IMR-90 (cell line): Measurements from ENCODE around the gene PTH2. TPM values are rescaled to one million over a fixed set of nuclear protein-coding genes. Genes with fewer than 3 reads are reported as not detected.

Source experiments
- ATAC-seq: fragments of 200-7000 bp; cut with Tn5 transposase; 2 replicates; pipeline ENCODE4 v1.9.1; 2020; ENCODE audit warnings: low read depth, mild to moderate bottlenecking, moderate library complexity
- BruUV-seq: library from RNA; stranded (reverse); fragments of 400-500 nt; replicated peaks from 2 replicates; lab custom pipeline; 2021; lab: Mats Ljungman, UMichigan
- CTCF ChIA-PET: fragments of 300-600 bp; formaldehyde crosslinking; extraction: SDS; loops from one replicate; lab custom pipeline; 2021; ENCODE audit warnings: antibody characterized with exemption; lab: Yijun Ruan, JAX
- POLR2A ChIA-PET: fragments of 300-600 bp; sonication (Branson Sonifier 250); formaldehyde crosslinking; loops from one replicate; lab custom pipeline; 2022; ENCODE audit warnings: antibody characterized with exemption; ENCODE audit not compliant: unreplicated experiment; lab: Charles Lee
- DNase-seq: peaks from one replicate; pipeline ENCODE4 v3.0.0; 2013
- H2AFZ ChIP-seq: replicated peaks from 2 replicates; pipeline ENCODE3; 2013; ENCODE audit warnings: low read length, mild to moderate bottlenecking; ENCODE audit not compliant: poor library complexity
- H2AK5ac ChIP-seq: 2 replicates; pipeline ENCODE4 v1.6.1; 2013; ENCODE audit warnings: low read depth, low read length, inconsistent platforms
- H2AK9ac ChIP-seq: replicated peaks from 2 replicates; pipeline ENCODE3; 2013; ENCODE audit warnings: mild to moderate bottlenecking, low read depth, low read length, moderate library complexity; ENCODE audit not compliant: poor library complexity
- H2BK120ac ChIP-seq: 2 replicates; pipeline ENCODE4 v1.6.1; 2013; ENCODE audit warnings: low read depth, low read length, inconsistent platforms
- H2BK15ac ChIP-seq: 3 replicates; pipeline ENCODE4 v1.6.1; 2013; ENCODE audit warnings: low read depth, low read length, inconsistent platforms
- H2BK20ac ChIP-seq: 2 replicates; pipeline ENCODE4 v1.6.1; 2013; ENCODE audit warnings: low read depth, mild to moderate bottlenecking, inconsistent platforms, low read length, moderate library complexity
- H2BK5ac ChIP-seq: 2 replicates; pipeline ENCODE4 v1.6.1; 2013; ENCODE audit warnings: mild to moderate bottlenecking, low read depth, low read length, inconsistent platforms; ENCODE audit not compliant: poor library complexity, severe bottlenecking
- H3K14ac ChIP-seq: replicated peaks from 2 replicates; pipeline ENCODE4 v1.6.1; 2013; ENCODE audit warnings: low read depth, low read length, inconsistent platforms
- H3K18ac ChIP-seq: 2 replicates; pipeline ENCODE4 v1.6.1; 2013; ENCODE audit warnings: low read depth, low read length, control low read depth
- H3K23ac ChIP-seq: 2 replicates; pipeline ENCODE4 v1.6.1; 2013; ENCODE audit warnings: low read depth, low read length, inconsistent platforms
- H3K27ac ChIP-seq: 2 replicates; pipeline ENCODE4 v1.5.1; 2013; ENCODE audit warnings: mild to moderate bottlenecking, control low read depth, low read length; ENCODE audit not compliant: insufficient read depth
- H3K27me3 ChIP-seq: 2 replicates; pipeline ENCODE4 v1.6.1; 2013; ENCODE audit warnings: low read length; ENCODE audit not compliant: control insufficient read depth, insufficient read depth
- H3K36me3 ChIP-seq: 2 replicates; pipeline ENCODE4 v1.6.1; 2013; ENCODE audit warnings: low read length, mixed read lengths; ENCODE audit not compliant: control insufficient read depth, insufficient read depth
- H3K4ac ChIP-seq: 2 replicates; pipeline ENCODE4 v1.6.1; 2013; ENCODE audit warnings: low read depth, low read length, inconsistent platforms
- H3K4me1 ChIP-seq: 2 replicates; pipeline ENCODE4 v1.6.1; 2013; ENCODE audit warnings: low read length, mixed read lengths; ENCODE audit not compliant: control insufficient read depth, insufficient read depth
- H3K4me2 ChIP-seq: 2 replicates; pipeline ENCODE4 v1.6.1; 2013; ENCODE audit warnings: low read depth, mild to moderate bottlenecking, control low read depth, low read length, moderate library complexity
- H3K4me3 ChIP-seq: 2 replicates; pipeline ENCODE4 v1.5.1; 2013; ENCODE audit warnings: low read depth, mild to moderate bottlenecking, control low read depth, low read length, moderate library complexity; ENCODE audit not compliant: insufficient read depth
- H3K56ac ChIP-seq: 2 replicates; pipeline ENCODE4 v1.6.1; 2013; ENCODE audit warnings: low read length, inconsistent platforms; ENCODE audit not compliant: insufficient read depth; ENCODE audit errors: extremely low read depth
- H3K79me1 ChIP-seq, 2 experiments: 2 replicates each; pipeline ENCODE4 v1.6.1; 2013; ENCODE audit warnings: low read length in 2 of 2, inconsistent platforms in 1 of 2, low read depth in 1 of 2
- H3K9ac ChIP-seq: 2 replicates; pipeline ENCODE4 v1.6.1; 2013; ENCODE audit warnings: low read depth, low read length, control low read depth
- H3K9me1 ChIP-seq: 2 replicates; pipeline ENCODE4 v1.6.1; 2013; ENCODE audit warnings: low read length, inconsistent platforms; ENCODE audit not compliant: insufficient read depth
- H3K9me3 ChIP-seq: 2 replicates; pipeline ENCODE4 v1.6.1; 2013; ENCODE audit warnings: low read length; ENCODE audit not compliant: control insufficient read depth, insufficient read depth
- H4K20me1 ChIP-seq: 2 replicates; pipeline ENCODE4 v1.6.1; 2013; ENCODE audit warnings: low read length, inconsistent platforms; ENCODE audit not compliant: insufficient read depth
- H4K5ac ChIP-seq: 2 replicates; pipeline ENCODE4 v1.6.1; 2013; ENCODE audit warnings: mild to moderate bottlenecking, low read depth, low read length, control low read depth
- H4K8ac ChIP-seq, 2 experiments: 2 replicates each; pipeline ENCODE4 v1.6.1; 2013; ENCODE audit warnings: low read depth in 2 of 2, low read length in 2 of 2, control low read depth in 1 of 2, inconsistent platforms in 1 of 2
- H4K91ac ChIP-seq: 2 replicates; pipeline ENCODE4 v1.6.1; 2013; ENCODE audit warnings: low read depth, low read length, inconsistent platforms; ENCODE audit not compliant: insufficient read depth
- BHLHE40 ChIP-seq: fragments of 150-350 bp; IDR thresholded peaks from 2 replicates; pipeline ENCODE4 v1.6.1; 2016; ENCODE audit warnings: mild to moderate bottlenecking, low read depth, low read length
- CEBPB ChIP-seq: IDR thresholded peaks from 2 replicates; pipeline ENCODE4 v1.6.1; 2012; ENCODE audit warnings: low read depth, low read length, improper control_type of control experiment
- CHD1 ChIP-seq: IDR thresholded peaks from 2 replicates; pipeline ENCODE4 v1.6.1; 2012; ENCODE audit warnings: low read depth, low read length, improper control_type of control experiment
- ELK1 ChIP-seq: fragments of 150-350 bp; IDR thresholded peaks from 2 replicates; pipeline ENCODE4 v1.6.1; 2016; ENCODE audit warnings: low read depth, mild to moderate bottlenecking, low read length, moderate library complexity, borderline replicate concordance
- FOS ChIP-seq: fragments of 150-350 bp; IDR thresholded peaks from 2 replicates; pipeline ENCODE4 v1.6.1; 2016; ENCODE audit warnings: low read depth, low read length
- MAZ ChIP-seq: IDR thresholded peaks from 2 replicates; pipeline ENCODE4 v1.6.1; 2012; ENCODE audit warnings: low read depth, mild to moderate bottlenecking, low read length, improper control_type of control experiment, moderate library complexity, borderline replicate concordance
- MXI1 ChIP-seq: IDR thresholded peaks from 2 replicates; pipeline ENCODE4 v1.6.1; 2012; ENCODE audit warnings: low read depth, mild to moderate bottlenecking, low read length, moderate library complexity, borderline replicate concordance
- NFE2L2 ChIP-seq: fragments of 150-350 bp; IDR thresholded peaks from 2 replicates; pipeline ENCODE4 v1.6.1; 2016; ENCODE audit warnings: low read depth, mild to moderate bottlenecking, low read length
- POLR2A ChIP-seq: IDR thresholded peaks from 2 replicates; pipeline ENCODE4 v1.6.1; 2012; ENCODE audit warnings: mild to moderate bottlenecking, low read depth, low read length
- RAD21 ChIP-seq: IDR thresholded peaks from 2 replicates; pipeline ENCODE4 v1.6.1; 2012; ENCODE audit warnings: low read length, improper control_type of control experiment
- RCOR1 ChIP-seq: IDR thresholded peaks from 2 replicates; pipeline ENCODE4 v1.6.1; 2012; ENCODE audit warnings: mild to moderate bottlenecking, low read length, improper control_type of control experiment; ENCODE audit not compliant: insufficient replicate concordance
- RFX5 ChIP-seq: IDR thresholded peaks from 2 replicates; pipeline ENCODE4 v1.8.0; 2012; ENCODE audit warnings: low read depth, mild to moderate bottlenecking, low read length, moderate library complexity
- SMC3 ChIP-seq: fragments of 150-350 bp; IDR thresholded peaks from 2 replicates; pipeline ENCODE4 v1.6.1; 2016; ENCODE audit warnings: low read depth, mild to moderate bottlenecking, antibody characterized with exemption, low read length, moderate library complexity
- WGBS, 2 experiments: methylation state at CpG; one replicate each; pipeline versions ENCODE4 v1.1.5 to v1.1.7; 2013; ENCODE audit warnings: missing lambda C conversion rate in 2 of 2; ENCODE audit not compliant: insufficient read length in 1 of 2; ENCODE audit errors: extremely low coverage in 2 of 2; 5-methylcytosine and 5-hydroxymethylcytosine counted together
- dilution Hi-C: fragments of 300-500 bp; cut with HindIII; formaldehyde crosslinking; loops from one replicate; pipeline ENCODE4 v1.14.3; 2018; ENCODE audit warnings: low sequenced_read_pairs; ENCODE audit not compliant: unreplicated experiment
- in situ Hi-C: fragments of 300-500 bp; cut with MboI; formaldehyde crosslinking; loops from 3 replicates; pipeline ENCODE4 v1.14.3; 2019; ENCODE audit warnings: low sequenced_read_pairs, inconsistent platforms, mixed read lengths
- intact Hi-C: fragments of 100-400 bp; cut with micrococcal nuclease; formaldehyde crosslinking; loops from 2 replicates; pipeline ENCODE4 v1.10.0; 2022
- polyA plus RNA-seq, 3 experiments: library from polyadenylated mRNA; depleted of rRNA; stranded (reverse); fragments of >200 nt; gene quantifications; 2 replicates each; pipeline ENCODE4 v1.2.3, GENCODE V29; 2012; ENCODE audit warnings: low replicate concordance in 1 of 3
- total RNA-seq: library from RNA; depleted of rRNA; stranded (reverse); fragments of >200 nt; gene quantifications from 2 replicates; pipeline ENCODE4 v1.2.3, GENCODE V29; 2012
- TF ChIP-seq, protein P1 (sequence below): conservative IDR thresholded peaks from 2 replicates; pipeline ENCODE4 v1.5.1; 2012; ENCODE audit warnings: mild to moderate bottlenecking, low read depth, low read length, improper control_type of control experiment
- TF ChIP-seq, protein P2 (sequence below): fragments of 150-350 bp; IDR thresholded peaks from 2 replicates; pipeline ENCODE4 v1.6.1; 2017; ENCODE audit warnings: mild to moderate bottlenecking, antibody characterized with exemption, low read length, low read depth

Gene PTH2
- total and polyA plus RNA-seq, 2 of the 4 experiments (the other 2 are of a cell fraction) = not detected

DNA sequence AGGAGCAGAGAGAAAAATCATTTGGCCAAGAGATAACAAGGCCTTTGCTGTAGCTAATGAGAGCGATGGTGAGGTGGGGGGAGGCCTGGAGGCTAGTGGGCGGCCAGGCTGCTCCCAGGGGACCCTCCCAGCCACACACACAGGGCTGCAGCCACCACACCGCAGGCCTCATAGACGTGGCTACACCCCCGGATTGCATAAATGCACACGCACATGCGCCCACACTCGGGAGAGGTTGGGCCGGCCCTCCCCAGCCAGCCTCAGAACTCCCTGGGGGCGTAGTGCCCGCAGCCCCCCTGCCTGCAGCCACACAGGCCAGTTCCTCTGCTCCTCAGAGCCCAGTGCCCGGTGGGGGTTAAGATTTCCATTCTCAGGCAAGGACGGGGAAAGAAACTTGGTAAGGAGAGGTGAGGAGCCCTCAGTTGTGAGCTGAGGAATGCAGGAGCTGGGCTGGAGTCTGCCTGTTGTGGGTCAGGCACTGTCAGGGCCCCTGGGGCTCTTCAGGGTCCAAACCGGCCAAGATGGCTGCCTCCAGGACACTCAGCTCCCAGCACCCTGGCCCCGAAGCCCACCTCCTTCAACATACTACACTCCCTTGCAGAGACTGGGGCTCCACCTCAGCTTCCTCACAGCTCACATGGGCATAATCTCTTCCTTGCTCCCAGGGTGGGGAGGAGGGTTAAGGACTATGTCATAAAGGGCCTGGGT, 8.0 kb downstream of the PTH2 start:
- dilution Hi-C loops (no loop called here), intact Hi-C loops (no loop called here), in situ Hi-C loops (no loop called here)
- Histone ChIP-seq H3K56ac (no peak overlapping the region), H3K14ac (no peak overlapping the region), H3K23ac (no peak overlapping the region), H2BK20ac (no peak overlapping the region), H4K5ac (no peak overlapping the region), H3K4me1 (no peaks in the 10 kb centered on the region), H2AK5ac (no peak overlapping the region), H3K79me1 (no peaks in the 10 kb centered on the region), H2AFZ (no peak overlapping the region), H4K20me1 (no peaks in the 10 kb centered on the region), H2BK15ac (no peak overlapping the region), H2AK9ac (no peak overlapping the region), H3K27ac (no peak overlapping the region), H3K9me1 (no peaks in the 10 kb centered on the region), H3K36me3 (no peaks in the 10 kb centered on the region), H4K91ac (no peak overlapping the region), H3K9me3 (no peaks in the 10 kb centered on the region), H3K27me3 (peaks cover 69% of the 10 kb centered on the region), H4K8ac (no peak overlapping the region), H3K4ac (no peak overlapping the region), H3K4me3 (no peak overlapping the region), H2BK5ac (no peak overlapping the region), H3K4me2 (no peak overlapping the region), H3K9ac (no peak overlapping the region), H3K18ac (no peak overlapping the region), H2BK120ac (no peak overlapping the region)
- ChIA-PET CTCF (no interaction called here), POLR2A (no interaction called here)
- TF ChIP-seq BHLHE40 (no peak), MAZ (no peak), RFX5 (no peak), CEBPB (no peak), ELK1 (no peak), RAD21 (no peak), FOS (no peak), NFE2L2 (no peak), POLR2A (no peak), SMC3 (no peak), MXI1 (no peak), RCOR1 (no peak), CHD1 (no peak)
- TF ChIP-seq, protein P1, sequence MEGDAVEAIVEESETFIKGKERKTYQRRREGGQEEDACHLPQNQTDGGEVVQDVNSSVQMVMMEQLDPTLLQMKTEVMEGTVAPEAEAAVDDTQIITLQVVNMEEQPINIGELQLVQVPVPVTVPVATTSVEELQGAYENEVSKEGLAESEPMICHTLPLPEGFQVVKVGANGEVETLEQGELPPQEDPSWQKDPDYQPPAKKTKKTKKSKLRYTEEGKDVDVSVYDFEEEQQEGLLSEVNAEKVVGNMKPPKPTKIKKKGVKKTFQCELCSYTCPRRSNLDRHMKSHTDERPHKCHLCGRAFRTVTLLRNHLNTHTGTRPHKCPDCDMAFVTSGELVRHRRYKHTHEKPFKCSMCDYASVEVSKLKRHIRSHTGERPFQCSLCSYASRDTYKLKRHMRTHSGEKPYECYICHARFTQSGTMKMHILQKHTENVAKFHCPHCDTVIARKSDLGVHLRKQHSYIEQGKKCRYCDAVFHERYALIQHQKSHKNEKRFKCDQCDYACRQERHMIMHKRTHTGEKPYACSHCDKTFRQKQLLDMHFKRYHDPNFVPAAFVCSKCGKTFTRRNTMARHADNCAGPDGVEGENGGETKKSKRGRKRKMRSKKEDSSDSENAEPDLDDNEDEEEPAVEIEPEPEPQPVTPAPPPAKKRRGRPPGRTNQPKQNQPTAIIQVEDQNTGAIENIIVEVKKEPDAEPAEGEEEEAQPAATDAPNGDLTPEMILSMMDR = no peak
- TF ChIP-seq, protein P2, sequence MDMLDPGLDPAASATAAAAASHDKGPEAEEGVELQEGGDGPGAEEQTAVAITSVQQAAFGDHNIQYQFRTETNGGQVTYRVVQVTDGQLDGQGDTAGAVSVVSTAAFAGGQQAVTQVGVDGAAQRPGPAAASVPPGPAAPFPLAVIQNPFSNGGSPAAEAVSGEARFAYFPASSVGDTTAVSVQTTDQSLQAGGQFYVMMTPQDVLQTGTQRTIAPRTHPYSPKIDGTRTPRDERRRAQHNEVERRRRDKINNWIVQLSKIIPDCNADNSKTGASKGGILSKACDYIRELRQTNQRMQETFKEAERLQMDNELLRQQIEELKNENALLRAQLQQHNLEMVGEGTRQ = no peak
- DNase-seq (no peak), ATAC-seq (no peak)
- no TSS peak for BruUV-seq
- WGBS, 2 experiments = no CpG with 5 or more reads among the region's 15 CpGs
